ENCODE results near the gene ADAM22. TPM values are rescaled to one million over a fixed set of nuclear protein-coding genes. Genes with fewer than 3 reads are reported as not detected.

Gene ADAM22
- total and polyA plus RNA-seq, 2 of the 4 experiments (the other 2 are of a cell fraction): 0.03 to 0.18 TPM

- Histone ChIP-seq H3K4me3 (ENCODE audit: insufficient read depth, low read depth, low read length) (no peak overlapping the region), H2AFZ (replicated peaks; ENCODE audit: low read length, poor library complexity) (peak overlapping the region; percentile 7), H3K18ac (ENCODE audit: low read depth, low read length) (no peak overlapping the region), H3K4ac (ENCODE audit: low read depth, low read length) (no peak overlapping the region), H4K5ac (ENCODE audit: low read depth, low read length) (no peak overlapping the region), H3K23ac (ENCODE audit: low read depth, low read length) (no peak overlapping the region), H2BK5ac (ENCODE audit: low read depth, low read length, poor library complexity, severe bottlenecking) (peak overlapping the region; percentile 24), H3K79me1 (ENCODE audit: low read depth in 1 of 2, low read length in 2 of 2) (no peaks in the 10 kb centered on the region), H2BK120ac (ENCODE audit: low read depth, low read length) (no peak overlapping the region), H3K27ac (ENCODE audit: insufficient read depth, low read length) (no peak overlapping the region), H3K36me3 (ENCODE audit: control insufficient read depth, insufficient read depth, low read length) (no peaks in the 10 kb centered on the region), H2AK5ac (ENCODE audit: low read depth, low read length) (no peak overlapping the region), H3K9me3 (ENCODE audit: control insufficient read depth, insufficient read depth, low read length) (no peaks in the 10 kb centered on the region), H2BK15ac (ENCODE audit: low read depth, low read length) (no peak overlapping the region), H3K56ac (ENCODE audit: extremely low read depth, insufficient read depth, low read length) (no peak overlapping the region), H4K91ac (ENCODE audit: insufficient read depth, low read depth, low read length) (no peak overlapping the region), H2BK20ac (ENCODE audit: low read depth, low read length) (no peak overlapping the region), H4K20me1 (ENCODE audit: insufficient read depth, low read length) (no peaks in the 10 kb centered on the region), H3K9me1 (ENCODE audit: insufficient read depth, low read length) (no peaks in the 10 kb centered on the region), H2AK9ac (replicated peaks; ENCODE audit: low read depth, low read length, poor library complexity) (no peak overlapping the region), H3K4me1 (ENCODE audit: control insufficient read depth, insufficient read depth, low read length) (no peaks in the 10 kb centered on the region), H3K4me2 (ENCODE audit: low read depth, low read length) (no peak overlapping the region), H3K9ac (ENCODE audit: low read depth, low read length) (no peak overlapping the region), H3K27me3 (ENCODE audit: control insufficient read depth, insufficient read depth, low read length) (no peaks in the 10 kb centered on the region), H3K14ac (replicated peaks; ENCODE audit: low read depth, low read length) (no peak overlapping the region), H4K8ac (ENCODE audit: low read depth in 2 of 2, low read length in 2 of 2) (no peak overlapping the region)
- TF ChIP-seq MXI1 (IDR thresholded peaks at IDR 0.05; ENCODE audit: borderline replicate concordance, low read depth, low read length) (no peak), RAD21 (IDR thresholded peaks at IDR 0.05; ENCODE audit: low read length) (no peak), BHLHE40 (IDR thresholded peaks at IDR 0.05; ENCODE audit: low read depth, low read length) (no peak), SMC3 (IDR thresholded peaks at IDR 0.05; ENCODE audit: low read depth, low read length) (no peak), CTCF (conservative IDR thresholded peaks at IDR 0.05; ENCODE audit: low read depth, low read length) (no peak), POLR2A (IDR thresholded peaks at IDR 0.05; ENCODE audit: low read depth, low read length) (no peak), CEBPB (IDR thresholded peaks at IDR 0.05; ENCODE audit: low read depth, low read length) (no peak), USF2 (IDR thresholded peaks at IDR 0.05; ENCODE audit: low read depth, low read length) (no peak), FOS (IDR thresholded peaks at IDR 0.05; ENCODE audit: low read depth, low read length) (no peak), MAFK (IDR thresholded peaks at IDR 0.05; ENCODE audit: low read depth, low read length) (no peak), RCOR1 (IDR thresholded peaks at IDR 0.05; ENCODE audit: insufficient replicate concordance, low read length) (no peak), CHD1 (IDR thresholded peaks at IDR 0.05; ENCODE audit: low read depth, low read length) (no peak), MAZ (IDR thresholded peaks at IDR 0.05; ENCODE audit: borderline replicate concordance, low read depth, low read length) (no peak), NFE2L2 (IDR thresholded peaks at IDR 0.05; ENCODE audit: low read depth, low read length) (no peak), ELK1 (IDR thresholded peaks at IDR 0.05; ENCODE audit: borderline replicate concordance, low read depth, low read length) (no peak), RFX5 (IDR thresholded peaks at IDR 0.05; ENCODE audit: low read depth, low read length) (no peak)
- ChIA-PET CTCF (no interaction called here), POLR2A (ENCODE audit: unreplicated experiment) (no interaction called here)
- in situ Hi-C loops (cut with MboI; ENCODE audit: low sequenced_read_pairs): no loop called here
- no peak for DNase-seq
- intact Hi-C loops (cut with micrococcal nuclease): no loop called here
- dilution Hi-C loops (cut with HindIII; ENCODE audit: low sequenced_read_pairs, unreplicated experiment): no loop called here
- BruUV-seq (replicated peaks): no TSS peak
- 44 to 100% methylated on average over 1 to 3 of the region's 5 CpGs for WGBS, 2 experiments (ENCODE audit: extremely low coverage in 2 of 2, insufficient read length in 1 of 2)
- no peak for ATAC-seq (ENCODE audit: low read depth)
Measured at GRCh38 chr7:88230646-88231045, 296.6 kb downstream of the ADAM22 start.

Data from IMR-90 (cell line).